ENCODE data around the gene SYNPO2. TPM values are rescaled to one million over a fixed set of nuclear protein-coding genes. Genes with fewer than 3 reads are reported as not detected.

SYNPO2 gene
- total and polyA plus RNA-seq, 10 donors, result 3.6 to 72.1 (median 29.0) TPM

DNA sequence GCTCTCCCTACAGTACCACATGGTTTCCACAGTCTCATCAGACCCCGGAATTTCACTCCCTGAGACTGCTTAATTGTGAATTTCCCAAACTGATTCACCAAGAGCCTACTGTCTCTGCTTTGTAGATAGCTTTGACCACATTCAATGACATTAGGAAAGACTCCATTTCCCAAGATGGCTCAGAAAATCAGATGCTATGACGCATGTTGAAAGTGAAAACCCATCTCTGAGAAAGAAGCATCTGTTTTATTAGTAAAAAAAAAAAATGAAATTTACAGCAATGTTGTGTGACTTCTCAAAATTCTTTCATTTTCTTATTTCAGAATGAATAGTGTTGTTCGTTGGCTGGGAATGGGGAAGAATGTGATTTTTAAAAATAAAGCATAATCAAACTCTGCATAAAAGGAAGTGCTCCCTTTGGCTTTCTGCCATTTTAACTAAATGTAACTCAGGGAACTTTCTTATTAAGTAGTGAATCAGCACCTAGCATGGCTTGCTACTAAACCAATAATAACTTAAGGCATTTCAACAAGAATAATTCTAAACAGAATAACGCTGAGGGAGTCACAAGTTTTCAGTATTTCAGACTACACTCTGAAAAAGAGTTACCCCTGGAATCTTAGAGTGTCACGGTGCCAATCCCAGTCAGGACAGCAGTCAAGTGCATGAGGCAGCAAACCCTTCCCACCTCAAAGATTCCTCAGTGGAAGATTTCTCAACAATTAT lies 149.6 kb downstream of the SYNPO2 start:
- intact Hi-C loops (cut with DNase I; ENCODE audit: low total_unique reads), result no loop called here
- peaks cover 0 to 25% (median 11%) of the 10 kb centered on the region in 6 donors for H3K4me1 ChIP-seq
- WGBS, 5 donors, result 47 to 64% (median 55%) methylated on average over 5 of the region's 5 CpGs

DNA sequence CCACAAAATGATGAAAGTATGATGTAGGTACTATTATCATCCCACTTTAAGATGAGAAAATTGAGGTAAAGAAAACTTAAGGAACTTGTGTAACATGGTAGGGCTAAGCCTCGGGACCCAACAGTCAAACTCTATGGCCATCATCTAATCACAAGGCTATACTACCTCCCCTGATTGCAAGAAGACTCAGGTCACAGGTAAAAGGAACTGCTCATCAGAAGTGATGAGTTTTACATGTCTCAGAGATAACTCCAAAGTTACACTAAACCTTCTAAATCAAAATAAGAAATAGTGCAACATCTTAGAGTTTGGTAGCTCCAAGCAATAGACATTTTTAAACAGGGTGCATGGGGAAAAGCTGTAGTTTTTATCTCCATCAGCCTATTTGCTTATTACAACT lies 150.5 kb downstream of the SYNPO2 start:
- no peak for DNase-seq
- H3K4me1 ChIP-seq, result peaks cover 0 to 25% (median 11%) of the 10 kb centered on the region in 6 donors
- H3K4me3 ChIP-seq, result no peak overlapping the region
- WGBS, 5 donors, result 80 to 100% (median 88%) methylated on average over 1 of the region's 1 CpG
- H3K27me3 ChIP-seq (replicated peaks in 1 of 7), result no peaks in the 10 kb centered on the region
- H3K27ac ChIP-seq, result no peak overlapping the region
- intact Hi-C loops (cut with DNase I; ENCODE audit: low total_unique reads), result no loop called here
- no peaks in the 10 kb centered on the region for H3K9me3 ChIP-seq
- H3K36me3 ChIP-seq, result no peaks in the 10 kb centered on the region
- no peak for TF ChIP-seq POLR2A (IDR thresholded peaks at IDR 0.05)
- TF ChIP-seq POLR2AphosphoS5 (IDR thresholded peaks at IDR 0.05), result no peak
- TF ChIP-seq, protein P1, sequence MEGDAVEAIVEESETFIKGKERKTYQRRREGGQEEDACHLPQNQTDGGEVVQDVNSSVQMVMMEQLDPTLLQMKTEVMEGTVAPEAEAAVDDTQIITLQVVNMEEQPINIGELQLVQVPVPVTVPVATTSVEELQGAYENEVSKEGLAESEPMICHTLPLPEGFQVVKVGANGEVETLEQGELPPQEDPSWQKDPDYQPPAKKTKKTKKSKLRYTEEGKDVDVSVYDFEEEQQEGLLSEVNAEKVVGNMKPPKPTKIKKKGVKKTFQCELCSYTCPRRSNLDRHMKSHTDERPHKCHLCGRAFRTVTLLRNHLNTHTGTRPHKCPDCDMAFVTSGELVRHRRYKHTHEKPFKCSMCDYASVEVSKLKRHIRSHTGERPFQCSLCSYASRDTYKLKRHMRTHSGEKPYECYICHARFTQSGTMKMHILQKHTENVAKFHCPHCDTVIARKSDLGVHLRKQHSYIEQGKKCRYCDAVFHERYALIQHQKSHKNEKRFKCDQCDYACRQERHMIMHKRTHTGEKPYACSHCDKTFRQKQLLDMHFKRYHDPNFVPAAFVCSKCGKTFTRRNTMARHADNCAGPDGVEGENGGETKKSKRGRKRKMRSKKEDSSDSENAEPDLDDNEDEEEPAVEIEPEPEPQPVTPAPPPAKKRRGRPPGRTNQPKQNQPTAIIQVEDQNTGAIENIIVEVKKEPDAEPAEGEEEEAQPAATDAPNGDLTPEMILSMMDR (IDR thresholded peaks at IDR 0.05 in 8 of 11, conservative IDR thresholded peaks at IDR 0.05 in 3 of 11), result no peak

More for the DNA sequence above, 149.6 kb downstream of the SYNPO2 start:
- no peak for TF ChIP-seq POLR2A (IDR thresholded peaks at IDR 0.05)
- TF ChIP-seq, protein P1 (IDR thresholded peaks at IDR 0.05 in 8 of 11, conservative IDR thresholded peaks at IDR 0.05 in 3 of 11), result no peak
- TF ChIP-seq POLR2AphosphoS5 (IDR thresholded peaks at IDR 0.05), result no peak
- no peaks in the 10 kb centered on the region for H3K27me3 ChIP-seq (replicated peaks in 1 of 7)
- no peaks in the 10 kb centered on the region for H3K9me3 ChIP-seq
- no peaks in the 10 kb centered on the region for H3K36me3 ChIP-seq
- peak overlapping the region in 6 of 8 donors; percentile 22 to 69 (median 41) for H3K27ac ChIP-seq
- no peak overlapping the region for H3K4me3 ChIP-seq
- DNase-seq, result no peak

DNA sequence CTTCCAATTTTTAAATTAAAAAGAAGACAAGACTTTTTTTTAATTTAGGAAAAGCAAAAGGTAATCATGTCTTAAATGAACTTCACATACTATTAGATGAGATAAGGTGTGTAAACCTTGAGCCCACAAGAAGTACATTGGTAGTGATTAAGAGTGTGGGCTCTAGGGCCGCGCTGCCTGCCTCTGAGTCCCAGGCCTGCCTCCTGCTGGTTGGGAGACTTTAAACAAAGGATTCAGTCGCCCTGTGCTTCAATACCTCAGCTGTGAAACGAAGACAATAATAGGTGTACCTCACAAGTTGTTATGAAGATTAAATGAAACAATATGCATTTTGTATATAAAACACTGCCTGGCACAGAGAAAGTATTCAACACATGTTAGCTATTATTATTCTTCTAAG lies 151.1 kb downstream of the SYNPO2 start:
- Histone ChIP-seq H3K27me3 (replicated peaks in 1 of 7) (no peaks in the 10 kb centered on the region), H3K4me3 (no peak overlapping the region), H3K4me1 (peaks cover 0 to 25% (median 11%) of the 10 kb centered on the region in 6 donors), H3K36me3 (no peaks in the 10 kb centered on the region), H3K27ac (no peak overlapping the region), H3K9me3 (no peaks in the 10 kb centered on the region)
- intact Hi-C loops (cut with DNase I; ENCODE audit: low total_unique reads), result loop anchor here (5.0 to 10.0 kb wide), 2 partner anchors 175 to 243 kb away; partner anchors contain the start of gene USP53
- 68 to 89% (median 79%) methylated on average over 4 of the region's 4 CpGs for WGBS, 5 donors
- TF ChIP-seq, protein P1 (IDR thresholded peaks at IDR 0.05 in 8 of 11, conservative IDR thresholded peaks at IDR 0.05 in 3 of 11), result no peak
- TF ChIP-seq POLR2AphosphoS5 (IDR thresholded peaks at IDR 0.05) (no peak), POLR2A (IDR thresholded peaks at IDR 0.05) (no peak)
- DNase-seq, result no peak

DNA sequence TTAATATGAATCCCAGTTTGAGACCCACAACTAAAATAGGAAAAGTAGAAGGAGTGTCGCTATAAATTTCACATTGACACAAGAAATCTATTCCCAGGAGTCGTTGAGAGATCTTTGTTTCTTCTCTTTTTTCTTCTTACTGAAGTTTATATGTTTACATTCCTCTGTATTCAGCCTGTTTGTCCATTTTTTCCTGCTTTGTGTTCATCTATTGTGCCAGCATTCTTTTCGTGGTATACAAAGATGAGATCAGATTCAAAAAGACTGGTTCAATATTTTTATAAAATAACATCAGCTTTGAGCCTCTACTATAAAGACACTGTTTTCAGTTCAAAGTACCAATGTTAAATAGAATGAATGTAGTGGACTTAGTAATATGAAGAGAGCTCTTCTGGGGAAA lies 151.6 kb downstream of the SYNPO2 start:
- intact Hi-C loops (cut with DNase I; ENCODE audit: low total_unique reads), result loop anchor here (5.0 to 10.0 kb wide), 2 partner anchors 175 to 242 kb away; partner anchors contain the start of gene USP53
- no peak for DNase-seq
- no peaks in the 10 kb centered on the region for H3K9me3 ChIP-seq
- H3K4me1 ChIP-seq, result peaks cover 0 to 25% (median 11%) of the 10 kb centered on the region in 6 donors
- peak overlapping the region in 6 of 8 donors; percentile 9 to 64 (median 32) for H3K27ac ChIP-seq
- H3K27me3 ChIP-seq (replicated peaks in 1 of 7), result no peaks in the 10 kb centered on the region
- WGBS, 5 donors, result 74 to 89% (median 86%) methylated on average over 3 of the region's 3 CpGs
- no peak overlapping the region for H3K4me3 ChIP-seq
- H3K36me3 ChIP-seq, result no peaks in the 10 kb centered on the region
- no peak for TF ChIP-seq POLR2AphosphoS5 (IDR thresholded peaks at IDR 0.05)
- no peak for TF ChIP-seq POLR2A (IDR thresholded peaks at IDR 0.05)
- TF ChIP-seq, protein P1 (IDR thresholded peaks at IDR 0.05 in 8 of 11, conservative IDR thresholded peaks at IDR 0.05 in 3 of 11), result no peak
